Glutamatergic neuron (in vitro differentiated cells): ENCODE data around the gene GLB1L2. TPM values are rescaled to one million over a fixed set of nuclear protein-coding genes. Genes with fewer than 3 reads are reported as not detected.
A peak's percentile ranks its signal among the peaks of the same experiment; 100 is the strongest.

Source experiments
- DNase-seq: peaks from one replicate; pipeline ENCODE4 v3.0.0; 2022
- H3K27ac Mint-ChIP-seq: one replicate; pipeline ENCODE4 v1.8.0; 2020; ENCODE audit warnings: mild to moderate bottlenecking, mixed read lengths, inconsistent platforms; ENCODE audit not compliant: unreplicated experiment
- H3K27me3 Mint-ChIP-seq: one replicate; pipeline ENCODE4 v1.8.0; 2020; ENCODE audit warnings: mild to moderate bottlenecking, moderate library complexity, mixed read lengths, inconsistent platforms; ENCODE audit not compliant: unreplicated experiment
- H3K36me3 Mint-ChIP-seq: one replicate; pipeline ENCODE4 v1.8.0; 2020; ENCODE audit warnings: mild to moderate bottlenecking, mixed read lengths, inconsistent platforms; ENCODE audit not compliant: unreplicated experiment
- H3K4me1 Mint-ChIP-seq: one replicate; pipeline ENCODE4 v1.8.0; 2020; ENCODE audit warnings: mild to moderate bottlenecking, low read depth, mixed read lengths, inconsistent platforms; ENCODE audit not compliant: unreplicated experiment
- H3K4me3 Mint-ChIP-seq: one replicate; pipeline ENCODE4 v1.8.0; 2020; ENCODE audit warnings: mild to moderate bottlenecking, mixed read lengths, inconsistent platforms; ENCODE audit not compliant: unreplicated experiment
- H3K9me3 Mint-ChIP-seq: one replicate; pipeline ENCODE4 v1.8.0; 2020; ENCODE audit warnings: mild to moderate bottlenecking, moderate library complexity, mixed read lengths, inconsistent platforms; ENCODE audit not compliant: unreplicated experiment
- CTCF ChIP-seq: fragments of 200-600 bp; sonication (generic); IDR thresholded peaks from one replicate; pipeline ENCODE4 v1.5.0; 2021; ENCODE audit not compliant: partially characterized antibody, unreplicated experiment
- total RNA-seq: library from RNA; stranded (reverse); fragmentation: NEBNext Ultra II Directional; extraction: Animal tissue kit (Norgen Biotek cat#: 25700); gene quantifications from one replicate; pipeline ENCODE4 v1.2.1, GENCODE V29; 2021; ENCODE audit not compliant: unreplicated experiment

The GLB1L2 gene
- total RNA-seq, 1 donor from 2014 or later = 1.0 TPM

- Mint-ChIP-seq H3K27me3 (peaks cover 19% of the 10 kb centered on the region), H3K9me3 (peaks cover 32% of the 10 kb centered on the region), H3K36me3 (no peaks in the 10 kb centered on the region), H3K4me1 (peaks cover 12% of the 10 kb centered on the region), H3K27ac (no peak overlapping the region), H3K4me3 (no peak overlapping the region)
- no peak for TF ChIP-seq CTCF
- peak; percentile 14 for DNase-seq
Observed at GRCh38 chr11:134370526-134371435, 39.0 kb downstream of the GLB1L2 start.

- peaks cover 32% of the 10 kb centered on the region for H3K9me3 Mint-ChIP-seq
- H3K4me1 Mint-ChIP-seq = peaks cover 12% of the 10 kb centered on the region
- peaks cover 19% of the 10 kb centered on the region for H3K27me3 Mint-ChIP-seq
- DNase-seq = peak; percentile 5
- no peak overlapping the region for H3K4me3 Mint-ChIP-seq
- H3K27ac Mint-ChIP-seq = no peak overlapping the region
- H3K36me3 Mint-ChIP-seq = no peaks in the 10 kb centered on the region
- no peak for TF ChIP-seq CTCF
Observed at GRCh38 chr11:134371436-134372185, 39.8 kb downstream of the GLB1L2 start.

GRCh38 chr11:134372536-134372935 is 40.7 kb downstream of the GLB1L2 start:
- TF ChIP-seq CTCF = no peak
- DNase-seq = peak; percentile 7
- H3K36me3 Mint-ChIP-seq = no peaks in the 10 kb centered on the region
- H3K4me1 Mint-ChIP-seq = peaks cover 8% of the 10 kb centered on the region
- peaks cover 33% of the 10 kb centered on the region for H3K9me3 Mint-ChIP-seq
- peaks cover 22% of the 10 kb centered on the region for H3K27me3 Mint-ChIP-seq
- peak overlapping the region; percentile 62 for H3K27ac Mint-ChIP-seq
- no peak overlapping the region for H3K4me3 Mint-ChIP-seq

GRCh38 chr11:134372961-134373360 is 41.2 kb downstream of the GLB1L2 start:
- no peaks in the 10 kb centered on the region for H3K36me3 Mint-ChIP-seq
- TF ChIP-seq CTCF = no peak
- H3K27me3 Mint-ChIP-seq = peaks cover 22% of the 10 kb centered on the region
- peak overlapping the region; percentile 62 for H3K27ac Mint-ChIP-seq
- DNase-seq = peak; percentile 52
- H3K4me3 Mint-ChIP-seq = peak overlapping the region; percentile 32
- H3K9me3 Mint-ChIP-seq = peaks cover 35% of the 10 kb centered on the region
- H3K4me1 Mint-ChIP-seq = peaks cover 8% of the 10 kb centered on the region
